Suprapubic skin (tissue), 4 donors: ENCODE data around the gene MIER2. TPM values are rescaled to one million over a fixed set of nuclear protein-coding genes. Genes with fewer than 3 reads are reported as not detected.

Source experiments
- DNase-seq, 2 donors: peaks; one replicate each; pipeline ENCODE4 v3.0.0-alpha.2; 2019; ENCODE audit warnings: low spot score in 2 of 2
- H3K27ac ChIP-seq: fragments of 200-600 bp; sonication (generic); one replicate; pipeline ENCODE4 v1.5.1; 2019
- H3K27me3 ChIP-seq: fragments of 200-600 bp; sonication (generic); one replicate; pipeline ENCODE4 v1.5.1; 2019
- H3K36me3 ChIP-seq: fragments of 200-600 bp; sonication (generic); one replicate; pipeline ENCODE4 v1.5.1; 2019
- H3K4me1 ChIP-seq: fragments of 200-600 bp; sonication (generic); one replicate; pipeline ENCODE4 v1.5.1; 2019
- H3K4me3 ChIP-seq: fragments of 200-600 bp; sonication (generic); one replicate; pipeline ENCODE4 v1.5.1; 2019; ENCODE audit warnings: mild to moderate bottlenecking
- H3K9me3 ChIP-seq: fragments of 200-600 bp; sonication (generic); one replicate; pipeline ENCODE4 v1.5.1; 2019
- EP300 ChIP-seq: sonication (generic); formaldehyde crosslinking; IDR thresholded peaks from one replicate; pipeline ENCODE4 v1.6.1; 2017; ENCODE audit warnings: antibody characterized with exemption
- POLR2A ChIP-seq, 2 donors: fragments of 450-650 bp; IDR thresholded peaks; one replicate each; pipeline ENCODE4 v1.6.1; 2017; ENCODE audit warnings: antibody characterized with exemption in 2 of 2, mild to moderate bottlenecking in 2 of 2, moderate library complexity in 2 of 2
- POLR2AphosphoS5 ChIP-seq, 3 donors: sonication (generic); formaldehyde crosslinking; IDR thresholded peaks; one replicate each; pipeline ENCODE4 v1.6.1; 2017; ENCODE audit warnings: antibody characterized with exemption in 3 of 3
- WGBS: methylation state at CpG from one replicate; pipeline ENCODE4 v1.1.5; 2018; 5-methylcytosine and 5-hydroxymethylcytosine counted together
- total RNA-seq, 4 donors: library from RNA; depleted of rRNA; stranded (reverse); fragments of >200 nt; gene quantifications; one replicate each; pipeline ENCODE4 v1.1.0, GENCODE V29; 2016
- TF ChIP-seq, protein P1 (sequence below), 2 donors: fragments of 200-600 bp in 1 of 2; fragments of 450-650 bp in 1 of 2; sonication (generic) in 1 of 2; IDR thresholded peaks; one replicate each; pipeline ENCODE4 v1.5.1; 2016 to 2019; ENCODE audit warnings: antibody characterized with exemption in 2 of 2, mild to moderate bottlenecking in 1 of 2, moderate library complexity in 1 of 2

Gene MIER2
- total RNA-seq, 4 donors from 2014 or later, result 17.5 to 55.7 (median 44.8) TPM

DNA sequence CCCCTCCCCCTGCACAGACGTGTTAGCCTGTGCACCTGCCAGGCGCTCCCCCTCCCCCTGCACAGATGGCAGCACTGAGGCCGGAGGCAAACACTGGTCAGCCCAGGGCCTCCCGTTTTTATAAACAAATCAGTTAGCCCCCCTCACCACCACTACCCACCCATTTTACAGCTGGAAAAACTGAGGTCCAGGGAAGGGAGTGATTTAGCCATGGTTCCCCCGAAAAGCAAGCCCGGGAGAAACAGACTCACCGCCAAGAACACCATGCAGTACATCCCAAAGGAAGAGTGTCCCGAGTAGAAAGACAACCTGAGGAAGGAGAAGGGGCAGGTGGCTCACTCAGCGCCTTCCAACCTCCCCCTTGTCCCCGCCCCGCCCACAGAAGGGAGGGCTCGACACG is 62.1 kb downstream of the MIER2 start:
- Histone ChIP-seq H3K27ac (no peak overlapping the region), H3K4me3 (no peak overlapping the region), H3K36me3 (peaks cover 16% of the 10 kb centered on the region), H3K27me3 (peaks cover 24% of the 10 kb centered on the region), H3K4me1 (no peaks in the 10 kb centered on the region), H3K9me3 (no peaks in the 10 kb centered on the region)
- DNase-seq, result no peak
- TF ChIP-seq POLR2A (IDR thresholded peaks at IDR 0.05), result no peak
- TF ChIP-seq POLR2AphosphoS5 (IDR thresholded peaks at IDR 0.05), result no peak
- TF ChIP-seq EP300, result no peak
- TF ChIP-seq, protein P1, sequence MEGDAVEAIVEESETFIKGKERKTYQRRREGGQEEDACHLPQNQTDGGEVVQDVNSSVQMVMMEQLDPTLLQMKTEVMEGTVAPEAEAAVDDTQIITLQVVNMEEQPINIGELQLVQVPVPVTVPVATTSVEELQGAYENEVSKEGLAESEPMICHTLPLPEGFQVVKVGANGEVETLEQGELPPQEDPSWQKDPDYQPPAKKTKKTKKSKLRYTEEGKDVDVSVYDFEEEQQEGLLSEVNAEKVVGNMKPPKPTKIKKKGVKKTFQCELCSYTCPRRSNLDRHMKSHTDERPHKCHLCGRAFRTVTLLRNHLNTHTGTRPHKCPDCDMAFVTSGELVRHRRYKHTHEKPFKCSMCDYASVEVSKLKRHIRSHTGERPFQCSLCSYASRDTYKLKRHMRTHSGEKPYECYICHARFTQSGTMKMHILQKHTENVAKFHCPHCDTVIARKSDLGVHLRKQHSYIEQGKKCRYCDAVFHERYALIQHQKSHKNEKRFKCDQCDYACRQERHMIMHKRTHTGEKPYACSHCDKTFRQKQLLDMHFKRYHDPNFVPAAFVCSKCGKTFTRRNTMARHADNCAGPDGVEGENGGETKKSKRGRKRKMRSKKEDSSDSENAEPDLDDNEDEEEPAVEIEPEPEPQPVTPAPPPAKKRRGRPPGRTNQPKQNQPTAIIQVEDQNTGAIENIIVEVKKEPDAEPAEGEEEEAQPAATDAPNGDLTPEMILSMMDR (IDR thresholded peaks at IDR 0.05), result no peak
- WGBS, result 81% methylated on average over 11 of the region's 13 CpGs

- H3K27ac ChIP-seq, result no peak overlapping the region
- TF ChIP-seq POLR2A (IDR thresholded peaks at IDR 0.05), result no peak
- TF ChIP-seq EP300, result no peak
- TF ChIP-seq POLR2AphosphoS5 (IDR thresholded peaks at IDR 0.05), result no peak
- TF ChIP-seq, protein P1 (IDR thresholded peaks at IDR 0.05), result no peak
- DNase-seq, result no peak
- whole genome bisulfite sequencing, result 69% methylated on average over 8 of the region's 10 CpGs
- H3K27me3 ChIP-seq, result peaks cover 28% of the 10 kb centered on the region
- no peaks in the 10 kb centered on the region for H3K9me3 ChIP-seq
- H3K36me3 ChIP-seq, result peaks cover 16% of the 10 kb centered on the region
- H3K4me1 ChIP-seq, result no peaks in the 10 kb centered on the region
- no peak overlapping the region for H3K4me3 ChIP-seq
Observed at GRCh38 chr19:281992-282391, 62.6 kb downstream of the MIER2 start.

GRCh38 chr19:281156-281853 is 63.3 kb downstream of the MIER2 start:
- no peak overlapping the region for H3K4me3 ChIP-seq
- TF ChIP-seq EP300 (no peak), POLR2AphosphoS5 (IDR thresholded peaks at IDR 0.05) (no peak), POLR2A (IDR thresholded peaks at IDR 0.05) (no peak)
- TF ChIP-seq, protein P1 (IDR thresholded peaks at IDR 0.05), result no peak
- H3K9me3 ChIP-seq, result no peaks in the 10 kb centered on the region
- no peaks in the 10 kb centered on the region for H3K4me1 ChIP-seq
- WGBS, result 82% methylated on average over 16 of the region's 16 CpGs
- no peak for DNase-seq
- peaks cover 28% of the 10 kb centered on the region for H3K27me3 ChIP-seq
- no peak overlapping the region for H3K27ac ChIP-seq
- H3K36me3 ChIP-seq, result peaks cover 16% of the 10 kb centered on the region

DNA sequence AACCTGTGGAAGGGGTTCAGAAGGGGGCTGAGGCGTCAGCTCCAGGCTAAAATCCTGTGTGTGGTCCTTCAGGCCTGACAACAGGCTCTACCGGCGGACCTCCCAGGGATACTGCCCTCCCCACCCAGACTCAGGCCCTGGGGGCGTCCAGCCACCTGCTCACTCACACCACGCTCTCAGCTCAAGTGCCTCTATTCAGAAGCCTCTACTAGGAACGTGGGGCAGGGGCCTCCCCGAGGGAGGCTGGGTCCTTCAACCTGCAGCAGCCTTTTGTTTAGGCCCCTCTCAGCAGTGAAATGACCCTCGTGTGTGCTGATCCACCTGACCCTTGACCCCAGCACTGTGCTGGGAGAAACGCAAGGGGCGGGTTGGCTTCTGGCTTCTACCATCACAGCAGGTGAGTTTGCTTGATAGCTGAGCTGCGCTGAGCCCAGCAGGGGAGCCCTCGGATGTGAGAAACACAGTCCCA is 64.0 kb downstream of the MIER2 start:
- no peak for DNase-seq
- no peak overlapping the region for H3K27ac ChIP-seq
- H3K36me3 ChIP-seq, result peaks cover 16% of the 10 kb centered on the region
- WGBS, result 77% methylated on average over 9 of the region's 12 CpGs
- no peak overlapping the region for H3K4me3 ChIP-seq
- no peaks in the 10 kb centered on the region for H3K4me1 ChIP-seq
- peaks cover 32% of the 10 kb centered on the region for H3K27me3 ChIP-seq
- TF ChIP-seq, protein P1 (IDR thresholded peaks at IDR 0.05), result no peak
- no peak for TF ChIP-seq POLR2AphosphoS5 (IDR thresholded peaks at IDR 0.05)
- H3K9me3 ChIP-seq, result no peaks in the 10 kb centered on the region

GRCh38 chr19:279656-280055 is 64.9 kb downstream of the MIER2 start:
- TF ChIP-seq EP300 (no peak), POLR2A (IDR thresholded peaks at IDR 0.05) (no peak), POLR2AphosphoS5 (IDR thresholded peaks at IDR 0.05) (no peak)
- TF ChIP-seq, protein P1 (IDR thresholded peaks at IDR 0.05), result no peak
- no peaks in the 10 kb centered on the region for H3K9me3 ChIP-seq
- H3K27ac ChIP-seq, result no peak overlapping the region
- no peak for DNase-seq
- H3K4me3 ChIP-seq, result no peak overlapping the region
- H3K27me3 ChIP-seq, result peaks cover 32% of the 10 kb centered on the region
- peaks cover 16% of the 10 kb centered on the region for H3K36me3 ChIP-seq
- 81% methylated on average over 8 of the region's 10 CpGs for WGBS
- no peaks in the 10 kb centered on the region for H3K4me1 ChIP-seq
